GM23338 (cell line): ENCODE results near the gene SNF8. TPM values are rescaled to one million over a fixed set of nuclear protein-coding genes. Genes with fewer than 3 reads are reported as not detected.
"Not testable (repeated sequence)": the region's sequence is repeated elsewhere in the genome, so short reads cannot be mapped to it uniquely, and the experiment has no call there.

Experiments
- ATAC-seq: fragments of 200-7000 bp; cut with Tn5 transposase; 3 replicates; pipeline ENCODE4 v1.9.1; 2020
- DNase-seq: peaks from one replicate; pipeline ENCODE4 v3.0.0-alpha.2; 2015; ENCODE audit warnings: low spot score
- H2AFZ ChIP-seq: fragments of 200-600 bp; sonication (generic); 2 replicates; pipeline ENCODE4 v1.8.0; 2016; ENCODE audit warnings: antibody characterized with exemption, mild to moderate bottlenecking, moderate library complexity
- H3F3A ChIP-seq: fragments of 200-600 bp; sonication (generic); replicated peaks from 2 replicates; pipeline ENCODE4 v1.8.0; 2017; ENCODE audit warnings: antibody characterized with exemption, mixed run types, low read depth
- H3K27ac ChIP-seq: fragments of 200-600 bp; sonication (generic); 2 replicates; pipeline ENCODE4 v1.6.1; 2016; ENCODE audit warnings: low read depth
- H3K27me3 ChIP-seq: fragments of 200-600 bp; sonication (generic); 2 replicates; pipeline ENCODE4 v1.8.0; 2016; ENCODE audit warnings: mild to moderate bottlenecking, mixed run types, moderate library complexity; ENCODE audit not compliant: insufficient read depth
- H3K36me3 ChIP-seq: fragments of 200-600 bp; sonication (generic); 2 replicates; pipeline ENCODE4 v1.8.0; 2016; ENCODE audit warnings: mild to moderate bottlenecking; ENCODE audit not compliant: insufficient read depth
- H3K4me1 ChIP-seq: fragments of 200-600 bp; sonication (generic); 2 replicates; pipeline ENCODE4 v1.8.0; 2016; ENCODE audit warnings: mild to moderate bottlenecking, moderate library complexity; ENCODE audit not compliant: insufficient read depth
- H3K4me2 ChIP-seq: fragments of 200-600 bp; sonication (generic); 2 replicates; pipeline ENCODE4 v1.7.1; 2017; ENCODE audit warnings: mixed run types
- H3K4me3 ChIP-seq: fragments of 200-600 bp; sonication (generic); 2 replicates; pipeline ENCODE4 v1.6.1; 2016; ENCODE audit warnings: mixed run types
- H3K79me2 ChIP-seq: fragments of 200-600 bp; sonication (generic); replicated peaks from 2 replicates; pipeline ENCODE4 v1.8.0; 2017; ENCODE audit warnings: mild to moderate bottlenecking; ENCODE audit not compliant: insufficient read depth
- H3K9me2 ChIP-seq: fragments of 200-600 bp; sonication (generic); 2 replicates; pipeline ENCODE4 v1.8.0; 2017; ENCODE audit not compliant: insufficient read depth
- H4K20me1 ChIP-seq: fragments of 200-600 bp; sonication (generic); replicated peaks from 2 replicates; pipeline ENCODE4 v1.8.0; 2017; ENCODE audit warnings: mild to moderate bottlenecking; ENCODE audit not compliant: insufficient read depth
- H3K27ac Mint-ChIP-seq: 2 replicates; pipeline ENCODE4 v1.8.0; 2020; ENCODE audit warnings: inconsistent platforms, mild to moderate bottlenecking, moderate library complexity, mixed read lengths
- H3K27me3 Mint-ChIP-seq: 3 replicates; pipeline ENCODE4 v1.8.0; 2022; ENCODE audit warnings: low read depth, mild to moderate bottlenecking, moderate library complexity, mixed read lengths, inconsistent platforms; ENCODE audit not compliant: insufficient read depth, poor library complexity
- H3K36me3 Mint-ChIP-seq: 3 replicates; pipeline ENCODE4 v1.8.0; 2021; ENCODE audit warnings: low read depth, mild to moderate bottlenecking, inconsistent platforms, moderate library complexity, mixed read lengths
- H3K4me1 Mint-ChIP-seq: 3 replicates; pipeline ENCODE4 v1.8.0; 2020; ENCODE audit warnings: mild to moderate bottlenecking, inconsistent platforms, mixed read lengths
- H3K4me3 Mint-ChIP-seq: 3 replicates; pipeline ENCODE4 v1.8.0; 2021; ENCODE audit warnings: moderate library complexity, mild to moderate bottlenecking, inconsistent platforms, mixed read lengths
- H3K9me3 Mint-ChIP-seq: 3 replicates; pipeline ENCODE4 v1.8.0; 2020; ENCODE audit warnings: moderate library complexity, mild to moderate bottlenecking, inconsistent platforms, mixed read lengths
- ZNF114 ChIP-seq: fragments of 250-450 bp; sonication (Bioruptor Pico); IDR thresholded peaks from 2 replicates; pipeline ENCODE4 v1.5.0; 2020; ENCODE audit warnings: mild to moderate bottlenecking, moderate library complexity
- polyA plus RNA-seq: library from polyadenylated mRNA; unstranded; fragments of >200 nt; fragmentation: Nextera tagmentation; extraction: Ambion mirVana; gene quantifications from 2 replicates; pipeline ENCODE4 v1.2.1, GENCODE V29; 2016
- total RNA-seq: library from RNA; depleted of rRNA; stranded (reverse); fragments of >200 nt; shearing (Covaris generic); gene quantifications from 2 replicates; pipeline ENCODE4 v1.2.3, GENCODE V29; 2014
- TF ChIP-seq, protein P1 (sequence below): fragments of 250-450 bp; sonication (Bioruptor Pico); IDR thresholded peaks from 2 replicates; pipeline ENCODE4 v1.5.0; 2020; ENCODE audit warnings: mild to moderate bottlenecking, moderate library complexity

SNF8 gene
- total and polyA plus RNA-seq, 2 experiments from 2014 or later = 88.5 to 113 TPM

DNA sequence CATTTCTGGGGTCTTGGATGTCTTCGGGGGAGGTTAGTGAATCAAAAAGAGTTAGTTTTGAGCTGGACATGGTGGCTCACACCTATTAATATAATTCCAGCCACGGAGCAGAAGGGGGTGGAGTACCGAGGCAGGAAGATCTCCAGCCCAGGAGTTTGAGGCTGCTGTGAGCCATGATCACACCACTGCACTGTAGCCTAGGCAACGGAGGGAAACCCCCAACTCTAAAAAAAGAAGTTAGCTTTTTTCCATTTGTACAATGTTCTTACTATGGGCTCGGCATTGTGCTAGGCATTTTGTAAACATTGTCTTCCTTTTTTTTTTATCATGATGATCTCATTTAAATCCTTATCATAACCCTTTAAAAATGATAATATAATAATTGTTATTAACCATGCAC is 8.3 kb upstream of the SNF8 start (continued):
- TF ChIP-seq, protein P1, sequence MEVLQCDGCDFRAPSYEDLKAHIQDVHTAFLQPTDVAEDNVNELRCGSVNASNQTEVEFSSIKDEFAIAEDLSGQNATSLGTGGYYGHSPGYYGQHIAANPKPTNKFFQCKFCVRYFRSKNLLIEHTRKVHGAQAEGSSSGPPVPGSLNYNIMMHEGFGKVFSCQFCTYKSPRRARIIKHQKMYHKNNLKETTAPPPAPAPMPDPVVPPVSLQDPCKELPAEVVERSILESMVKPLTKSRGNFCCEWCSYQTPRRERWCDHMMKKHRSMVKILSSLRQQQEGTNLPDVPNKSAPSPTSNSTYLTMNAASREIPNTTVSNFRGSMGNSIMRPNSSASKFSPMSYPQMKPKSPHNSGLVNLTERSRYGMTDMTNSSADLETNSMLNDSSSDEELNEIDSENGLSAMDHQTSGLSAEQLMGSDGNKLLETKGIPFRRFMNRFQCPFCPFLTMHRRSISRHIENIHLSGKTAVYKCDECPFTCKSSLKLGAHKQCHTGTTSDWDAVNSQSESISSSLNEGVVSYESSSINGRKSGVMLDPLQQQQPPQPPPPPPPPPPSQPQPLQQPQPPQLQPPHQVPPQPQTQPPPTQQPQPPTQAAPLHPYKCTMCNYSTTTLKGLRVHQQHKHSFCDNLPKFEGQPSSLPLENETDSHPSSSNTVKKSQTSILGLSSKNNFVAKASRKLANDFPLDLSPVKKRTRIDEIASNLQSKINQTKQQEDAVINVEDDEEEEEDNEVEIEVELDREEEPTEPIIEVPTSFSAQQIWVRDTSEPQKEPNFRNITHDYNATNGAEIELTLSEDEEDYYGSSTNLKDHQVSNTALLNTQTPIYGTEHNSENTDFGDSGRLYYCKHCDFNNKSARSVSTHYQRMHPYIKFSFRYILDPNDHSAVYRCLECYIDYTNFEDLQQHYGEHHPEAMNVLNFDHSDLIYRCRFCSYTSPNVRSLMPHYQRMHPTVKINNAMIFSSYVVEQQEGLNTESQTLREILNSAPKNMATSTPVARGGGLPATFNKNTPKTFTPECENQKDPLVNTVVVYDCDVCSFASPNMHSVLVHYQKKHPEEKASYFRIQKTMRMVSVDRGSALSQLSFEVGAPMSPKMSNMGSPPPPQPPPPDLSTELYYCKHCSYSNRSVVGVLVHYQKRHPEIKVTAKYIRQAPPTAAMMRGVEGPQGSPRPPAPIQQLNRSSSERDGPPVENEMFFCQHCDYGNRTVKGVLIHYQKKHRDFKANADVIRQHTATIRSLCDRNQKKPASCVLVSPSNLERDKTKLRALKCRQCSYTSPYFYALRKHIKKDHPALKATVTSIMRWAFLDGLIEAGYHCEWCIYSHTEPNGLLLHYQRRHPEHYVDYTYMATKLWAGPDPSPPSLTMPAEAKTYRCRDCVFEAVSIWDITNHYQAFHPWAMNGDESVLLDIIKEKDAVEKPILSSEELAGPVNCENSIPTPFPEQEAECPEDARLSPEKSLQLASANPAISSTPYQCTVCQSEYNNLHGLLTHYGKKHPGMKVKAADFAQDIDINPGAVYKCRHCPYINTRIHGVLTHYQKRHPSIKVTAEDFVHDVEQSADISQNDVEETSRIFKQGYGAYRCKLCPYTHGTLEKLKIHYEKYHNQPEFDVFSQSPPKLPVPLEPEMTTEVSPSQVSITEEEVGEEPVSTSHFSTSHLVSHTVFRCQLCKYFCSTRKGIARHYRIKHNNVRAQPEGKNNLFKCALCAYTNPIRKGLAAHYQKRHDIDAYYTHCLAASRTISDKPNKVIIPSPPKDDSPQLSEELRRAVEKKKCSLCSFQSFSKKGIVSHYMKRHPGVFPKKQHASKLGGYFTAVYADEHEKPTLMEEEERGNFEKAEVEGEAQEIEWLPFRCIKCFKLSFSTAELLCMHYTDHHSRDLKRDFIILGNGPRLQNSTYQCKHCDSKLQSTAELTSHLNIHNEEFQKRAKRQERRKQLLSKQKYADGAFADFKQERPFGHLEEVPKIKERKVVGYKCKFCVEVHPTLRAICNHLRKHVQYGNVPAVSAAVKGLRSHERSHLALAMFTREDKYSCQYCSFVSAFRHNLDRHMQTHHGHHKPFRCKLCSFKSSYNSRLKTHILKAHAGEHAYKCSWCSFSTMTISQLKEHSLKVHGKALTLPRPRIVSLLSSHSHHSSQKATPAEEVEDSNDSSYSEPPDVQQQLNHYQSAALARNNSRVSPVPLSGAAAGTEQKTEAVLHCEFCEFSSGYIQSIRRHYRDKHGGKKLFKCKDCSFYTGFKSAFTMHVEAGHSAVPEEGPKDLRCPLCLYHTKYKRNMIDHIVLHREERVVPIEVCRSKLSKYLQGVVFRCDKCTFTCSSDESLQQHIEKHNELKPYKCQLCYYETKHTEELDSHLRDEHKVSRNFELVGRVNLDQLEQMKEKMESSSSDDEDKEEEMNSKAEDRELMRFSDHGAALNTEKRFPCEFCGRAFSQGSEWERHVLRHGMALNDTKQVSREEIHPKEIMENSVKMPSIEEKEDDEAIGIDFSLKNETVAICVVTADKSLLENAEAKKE (CRISPR knock-in tag) = no peak
- TF ChIP-seq ZNF114 = no peak

DNA sequence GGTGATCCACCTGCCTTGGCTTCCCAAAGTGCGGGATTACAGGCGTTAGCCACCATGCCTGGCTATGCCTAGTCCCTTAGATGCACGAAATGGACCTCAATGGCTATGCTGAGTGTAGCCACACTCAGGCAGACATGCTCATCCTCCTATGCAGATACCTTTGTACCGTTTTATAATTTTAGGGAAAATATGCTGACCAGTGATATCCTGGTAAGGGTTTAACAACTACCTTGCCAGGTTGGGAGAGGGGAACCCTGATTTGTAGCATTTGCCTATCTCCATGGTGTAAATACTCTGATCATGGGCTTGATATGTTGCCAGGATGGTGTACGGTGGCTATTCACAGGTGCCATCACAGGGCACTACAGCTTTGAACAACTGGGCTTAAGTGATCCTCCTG is 6.9 kb upstream of the SNF8 start:
- Histone ChIP-seq H3K79me2 (no peaks in the 10 kb centered on the region), H3K4me1 (0 out of 2 replicates have a peak, but pooled peaks cover 3% of the 10 kb centered on the region), H2AFZ (no peak overlapping the region), H3K36me3 (no peaks in the 10 kb centered on the region), H3K4me2 (no peak overlapping the region), H4K20me1 (no peaks in the 10 kb centered on the region), H3K9me2 (no peaks in the 10 kb centered on the region), H3K27ac (no peak overlapping the region), H3K4me3 (no peak overlapping the region), H3F3A (no peaks in the 10 kb centered on the region), H3K27me3 (no peaks in the 10 kb centered on the region)
- DNase-seq (no peak), ATAC-seq (no peak)
- no peak overlapping the region for H3K27ac Mint-ChIP-seq
- H3K36me3 Mint-ChIP-seq = no peaks in the 10 kb centered on the region
- no peak overlapping the region for H3K4me3 Mint-ChIP-seq
- TF ChIP-seq, protein P1 (CRISPR knock-in tag) = no peak
- H3K27me3 Mint-ChIP-seq = peaks cover 13% of the 10 kb centered on the region
- H3K4me1 Mint-ChIP-seq = peaks cover 8% of the 10 kb centered on the region
- 0 out of 3 replicates have a peak, but pooled peaks cover 3% of the 10 kb centered on the region for H3K9me3 Mint-ChIP-seq

DNA sequence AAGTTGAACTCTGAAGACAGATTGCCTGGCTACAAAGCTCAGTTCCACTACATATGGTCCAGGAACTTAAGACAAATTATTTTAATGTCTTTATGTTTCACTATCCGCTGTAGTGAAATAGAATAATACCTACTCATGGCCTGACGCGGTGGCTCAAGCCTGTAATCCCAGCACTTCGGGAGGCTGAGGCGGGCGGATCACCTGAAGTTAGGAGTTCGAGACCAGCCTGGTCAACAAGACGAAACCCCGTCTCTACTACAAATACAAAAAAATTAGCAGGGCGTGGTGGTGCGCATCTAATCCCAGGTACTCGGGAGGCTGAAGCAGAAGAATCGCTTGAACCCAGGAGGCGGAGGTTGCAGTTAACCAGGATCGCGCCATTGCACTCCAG is 614 bp upstream of the SNF8 start:
- H3K9me3 Mint-ChIP-seq, H3K4me1 Mint-ChIP-seq: not testable (repeated sequence)

More for the DNA sequence above, 614 bp upstream of the SNF8 start:
- H4K20me1 ChIP-seq, DNase-seq, H3K9me2 ChIP-seq, ATAC-seq, H3K27me3 ChIP-seq, H3K36me3 ChIP-seq: not testable (repeated sequence)
- Histone ChIP-seq H3K27ac (peak overlapping the region; percentile 100), H3K4me3 (peak overlapping the region; percentile 79), H3K4me1 (peaks cover 13% of the 10 kb centered on the region), H3K79me2 (peaks cover 25% of the 10 kb centered on the region), H3F3A (peaks cover 14% of the 10 kb centered on the region), H2AFZ (peak overlapping the region; percentile 94), H3K4me2 (peak overlapping the region; percentile 90)
- Mint-ChIP-seq H3K27me3 (peaks cover 23% of the 10 kb centered on the region), H3K36me3 (peaks cover 25% of the 10 kb centered on the region), H3K27ac (peak overlapping the region; percentile 98), H3K4me3 (peak overlapping the region; percentile 95)
